HG03135 (cell line): ENCODE data around the gene RADIL.

Source experiments
- ATAC-seq: cut with Tn5 transposase; IDR thresholded peaks from one replicate; pipeline ENCODE4 v1.9.1; 2021; ENCODE audit warnings: mild to moderate bottlenecking, moderate library complexity; ENCODE audit not compliant: unreplicated experiment

The RADIL gene

GRCh38 chr7:4833691-4834600 lies 49.6 kb downstream of the RADIL start:
- ATAC-seq: no peak

GRCh38 chr7:4833176-4833575 lies 50.3 kb downstream of the RADIL start:
- no peak for ATAC-seq

- ATAC-seq: no peak
Measured at GRCh38 chr7:4832711-4833110, 50.8 kb downstream of the RADIL start.

- no peak for ATAC-seq
Measured at GRCh38 chr7:4831723-4832495, 51.6 kb downstream of the RADIL start.

GRCh38 chr7:4830176-4830575 lies 53.3 kb downstream of the RADIL start:
- ATAC-seq: no peak

GRCh38 chr7:4828720-4829383 lies 54.7 kb downstream of the RADIL start:
- no peak for ATAC-seq

- no peak for ATAC-seq
Measured at GRCh38 chr7:4825081-4825480, 58.4 kb downstream of the RADIL start.

GRCh38 chr7:4824120-4824775 lies 59.3 kb downstream of the RADIL start:
- no peak for ATAC-seq

- no peak for ATAC-seq
Measured at GRCh38 chr7:4823441-4824119, 59.9 kb downstream of the RADIL start.

- ATAC-seq: no peak
Measured at GRCh38 chr7:4822677-4823076, 60.8 kb downstream of the RADIL start.

GRCh38 chr7:4820967-4821471 lies 62.5 kb downstream of the RADIL start:
- no peak for ATAC-seq

- no peak for ATAC-seq
Measured at GRCh38 chr7:4820405-4820966, 63.0 kb downstream of the RADIL start.

- ATAC-seq: no peak
Measured at GRCh38 chr7:4819560-4820404, 63.7 kb downstream of the RADIL start.

- no peak for ATAC-seq
Measured at GRCh38 chr7:4818000-4818794, 65.3 kb downstream of the RADIL start.

- ATAC-seq: no peak
Measured at GRCh38 chr7:4817178-4817901, 66.2 kb downstream of the RADIL start.

- no peak for ATAC-seq
Measured at GRCh38 chr7:4816419-4817080, 67.0 kb downstream of the RADIL start.
